ENCODE measurements around the gene BTBD17. TPM values are rescaled to one million over a fixed set of nuclear protein-coding genes. Genes with fewer than 3 reads are reported as not detected.

Gene BTBD17
- total RNA-seq, 2 donors from 2014 or later, result 1.0 TPM; not detected in 1

GRCh38 chr17:74369665-74370490 lies 8.2 kb upstream of the BTBD17 start:
- H3K27ac ChIP-seq, result no peak overlapping the region
- no peak for TF ChIP-seq POLR2A (IDR thresholded peaks at IDR 0.05)
- no peak for TF ChIP-seq CTCF (IDR thresholded peaks at IDR 0.05)
- WGBS, 2 donors, result 68 to 79% methylated on average over 8 to 15 of the region's 17 CpGs
- H3K4me3 ChIP-seq, result no peak overlapping the region
- DNase-seq (no peak), ATAC-seq (no peak)
- no peaks in the 10 kb centered on the region for H3K27me3 ChIP-seq
- intact Hi-C loops (cut with DNase I), result no loop called here
- H3K9me3 ChIP-seq, result no peaks in the 10 kb centered on the region
- H3K4me1 ChIP-seq, result peaks cover 12% of the 10 kb centered on the region
- no peaks in the 10 kb centered on the region for H3K36me3 ChIP-seq (replicated peaks in 1 of 2; ENCODE audit: insufficient read depth in 1 of 2, low read depth in 2 of 2)

GRCh38 chr17:74369221-74369620 lies 7.6 kb upstream of the BTBD17 start:
- Histone ChIP-seq H3K4me1 (peaks cover 12% of the 10 kb centered on the region), H3K36me3 (replicated peaks in 1 of 2; ENCODE audit: insufficient read depth in 1 of 2, low read depth in 2 of 2) (no peaks in the 10 kb centered on the region), H3K27me3 (no peaks in the 10 kb centered on the region), H3K9me3 (no peaks in the 10 kb centered on the region), H3K4me3 (no peak overlapping the region), H3K27ac (no peak overlapping the region)
- TF ChIP-seq POLR2A (IDR thresholded peaks at IDR 0.05) (peak in 1 of 3 donors; percentile 20), CTCF (IDR thresholded peaks at IDR 0.05) (no peak)
- 41 to 48% methylated on average over 10 of the region's 10 CpGs for WGBS, 2 donors
- no peak for ATAC-seq
- intact Hi-C loops (cut with DNase I), result no loop called here
- peak in 3 of 4 donors; percentile 41 to 66 (median 52) for DNase-seq

- ATAC-seq (peak; percentile 83), DNase-seq (peak; percentile 72 to 82 (median 78))
- H3K36me3 ChIP-seq (replicated peaks in 1 of 2; ENCODE audit: insufficient read depth in 1 of 2, low read depth in 2 of 2), result no peaks in the 10 kb centered on the region
- 4 to 13% methylated on average over 4 to 14 of the region's 14 CpGs for WGBS, 2 donors
- H3K4me1 ChIP-seq, result peaks cover 6% of the 10 kb centered on the region
- TF ChIP-seq CTCF (IDR thresholded peaks at IDR 0.05), result peak; percentile 80 to 97 (median 86)
- TF ChIP-seq POLR2A (IDR thresholded peaks at IDR 0.05), result no peak
- no peaks in the 10 kb centered on the region for H3K27me3 ChIP-seq
- no peaks in the 10 kb centered on the region for H3K9me3 ChIP-seq
- no peak overlapping the region for H3K4me3 ChIP-seq
- no peak overlapping the region for H3K27ac ChIP-seq
- intact Hi-C loops (cut with DNase I), result no loop called here
These were observed 6.8 kb upstream of the BTBD17 start for GRCh38 chr17:74368341-74369081.

GRCh38 chr17:74367206-74367605 lies 5.5 kb upstream of the BTBD17 start, which contains the start of gene GPR142:
GPR142 (plus strand) TSS chr17:74367506; CDS start chr17:74369541, 2,035 bp downstream.
- Histone ChIP-seq H3K27me3 (no peaks in the 10 kb centered on the region), H3K27ac (no peak within 1 kb of the TSS), H3K4me1 (peaks cover 6% of the 10 kb centered on the region), H3K9me3 (no peaks in the 10 kb centered on the region), H3K4me3 (no peak within 1 kb of the TSS), H3K36me3 (replicated peaks in 1 of 2; ENCODE audit: insufficient read depth in 1 of 2, low read depth in 2 of 2) (no peaks in the 10 kb centered on the region)
- DNase-seq (no peak), ATAC-seq (no peak)
- WGBS, 2 donors, result 44 to 73% methylated on average over 3 to 5 of the region's 5 CpGs
- TF ChIP-seq POLR2A (IDR thresholded peaks at IDR 0.05), result no peak
- TF ChIP-seq CTCF (IDR thresholded peaks at IDR 0.05), result no peak
- intact Hi-C loops (cut with DNase I), result no loop called here

All from body of pancreas (tissue), 4 donors.